Liver (tissue), 9 donors: ENCODE data around the gene SLC25A28. TPM values are rescaled to one million over a fixed set of nuclear protein-coding genes. Genes with fewer than 3 reads are reported as not detected.
"Not testable (repeated sequence)": the region's sequence is repeated elsewhere in the genome, so short reads cannot be mapped to it uniquely, and the experiment has no call there.

ENCODE experiments used
- DNase-seq: peaks from one replicate; pipeline ENCODE4 v3.0.0-alpha.2; 2017; ENCODE audit warnings: low spot score
- H3K27ac ChIP-seq, 2 donors: one replicate each; pipeline ENCODE4 v1.7.0; 2013; ENCODE audit warnings: inconsistent platforms in 2 of 2, low read length in 2 of 2, control low read depth in 1 of 2, low read depth in 1 of 2, mild to moderate bottlenecking in 1 of 2
- H3K27me3 ChIP-seq, 4 donors: one replicate each; pipeline versions ENCODE4 v1.6.1 to v1.7.0; 2013; ENCODE audit warnings: low read length in 3 of 4, inconsistent platforms in 1 of 4, mild to moderate bottlenecking in 1 of 4, moderate library complexity in 1 of 4; ENCODE audit not compliant: control insufficient read depth in 4 of 4, insufficient read depth in 4 of 4
- H3K36me3 ChIP-seq, 4 donors: one replicate each; pipeline versions ENCODE4 v1.6.1 to v1.7.0; 2013; ENCODE audit warnings: low read length in 3 of 4, mild to moderate bottlenecking in 3 of 4, low read depth in 1 of 4, moderate library complexity in 1 of 4; ENCODE audit not compliant: control insufficient read depth in 4 of 4, insufficient read depth in 3 of 4
- H3K4me1 ChIP-seq, 4 donors: one replicate each; pipeline versions ENCODE4 v1.6.1 to v1.7.0; 2013; ENCODE audit warnings: low read length in 3 of 4, mild to moderate bottlenecking in 3 of 4, moderate library complexity in 1 of 4; ENCODE audit not compliant: control insufficient read depth in 4 of 4, insufficient read depth in 4 of 4
- H3K4me3 ChIP-seq, 3 donors: one replicate each; pipeline versions ENCODE4 v1.6.1 to v1.7.0; 2013; ENCODE audit warnings: low read length in 3 of 3, control low read depth in 1 of 3, low read depth in 1 of 3, mild to moderate bottlenecking in 1 of 3
- H3K9ac ChIP-seq, 2 donors: one replicate each; pipeline ENCODE4 v1.7.0; 2013; ENCODE audit warnings: low read length in 2 of 2, mild to moderate bottlenecking in 2 of 2, moderate library complexity in 2 of 2, control low read depth in 1 of 2, low read depth in 1 of 2
- H3K9me3 ChIP-seq, 4 donors: one replicate each; pipeline versions ENCODE4 v1.6.1 to v1.7.0; 2013; ENCODE audit warnings: low read length in 3 of 4; ENCODE audit not compliant: control insufficient read depth in 4 of 4
- ATF3 ChIP-seq: IDR thresholded peaks from 2 replicates; pipeline ENCODE4 v1.6.1; 2016; ENCODE audit warnings: antibody characterized with exemption
- CTCF ChIP-seq: fragments of 150-350 bp; IDR thresholded peaks from 2 replicates; pipeline ENCODE4 v1.5.1; 2017; ENCODE audit warnings: improper control_type of control experiment, low read depth, low read length; ENCODE audit not compliant: missing input control
- EGR1 ChIP-seq, 2 donors: IDR thresholded peaks; 2 replicates each; pipeline ENCODE4 v1.6.1; 2016 to 2018; ENCODE audit warnings: antibody characterized with exemption in 2 of 2, low read depth in 2 of 2
- FOXA1 ChIP-seq: IDR thresholded peaks from 2 replicates; pipeline ENCODE4 v1.6.1; 2016; ENCODE audit warnings: antibody characterized with exemption
- FOXA2 ChIP-seq: IDR thresholded peaks from 2 replicates; pipeline ENCODE4 v1.6.1; 2016; ENCODE audit warnings: antibody characterized with exemption
- HNF4A ChIP-seq, 2 donors: conservative IDR thresholded peaks; 2 replicates each; pipeline ENCODE4 v1.6.1; 2016; ENCODE audit warnings: antibody characterized with exemption in 2 of 2, mild to moderate bottlenecking in 2 of 2
- HNF4G ChIP-seq: IDR thresholded peaks from 2 replicates; pipeline ENCODE4 v1.6.1; 2016; ENCODE audit warnings: antibody characterized with exemption
- JUND ChIP-seq, 2 donors: IDR thresholded peaks; 2 replicates each; pipeline ENCODE4 v1.6.1; 2016; ENCODE audit warnings: antibody characterized with exemption in 2 of 2
- MAX ChIP-seq: IDR thresholded peaks from 2 replicates; pipeline ENCODE4 v1.6.1; 2016; ENCODE audit warnings: antibody characterized with exemption
- NR2F2 ChIP-seq: IDR thresholded peaks from 2 replicates; pipeline ENCODE4 v1.6.1; 2016; ENCODE audit warnings: antibody characterized with exemption
- RAD21 ChIP-seq, 2 donors: IDR thresholded peaks; 2 replicates each; pipeline ENCODE4 v1.6.1; 2016; ENCODE audit warnings: antibody characterized with exemption in 2 of 2, mild to moderate bottlenecking in 2 of 2
- REST ChIP-seq: IDR thresholded peaks from 2 replicates; pipeline ENCODE4 v1.6.1; 2016; ENCODE audit warnings: antibody characterized with exemption, mild to moderate bottlenecking
- RXRA ChIP-seq, 2 donors: IDR thresholded peaks; 2 replicates each; pipeline ENCODE4 v1.6.1; 2017 to 2018; ENCODE audit warnings: antibody characterized with exemption in 2 of 2, mild to moderate bottlenecking in 1 of 2
- TAF1 ChIP-seq: conservative IDR thresholded peaks from 2 replicates; pipeline ENCODE4 v1.6.1; 2016; ENCODE audit warnings: antibody characterized with exemption, mild to moderate bottlenecking
- YY1 ChIP-seq: IDR thresholded peaks from 2 replicates; pipeline ENCODE4 v1.6.1; 2016; ENCODE audit warnings: antibody characterized with exemption, mild to moderate bottlenecking
- ZBTB33 ChIP-seq: IDR thresholded peaks from 2 replicates; pipeline ENCODE4 v1.6.1; 2016; ENCODE audit warnings: antibody characterized with exemption
- WGBS: extraction: QIAGEN DNeasy Blood & Tissue Kit; methylation state at CpG from one replicate; pipeline ENCODE4 v1.1.7; 2013; 5-methylcytosine and 5-hydroxymethylcytosine counted together
- polyA plus RNA-seq, 2 donors: library from polyadenylated mRNA; stranded (reverse) in 1 of 2; unstranded in 1 of 2; fragments of 200-250 nt in 1 of 2; fragments of >200 nt in 1 of 2; fragmentation: Nextera tagmentation in 1 of 2; extraction: Ambion mirVana in 1 of 2; gene quantifications; one replicate each; pipeline versions ENCODE4 v1.2.1 to v1.2.3, GENCODE V29; 2013 to 2015
- total RNA-seq, 2 donors: library from RNA; depleted of rRNA; stranded (reverse); fragments of >200 nt; gene quantifications; one replicate each; pipeline ENCODE4 v1.2.3, GENCODE V29; 2014
- donor health status: healthy.
- donor health status: healthy.
- donor health status: healthy.
- donor health status: healthy.
- donor health status: healthy.

SLC25A28 gene
- total and polyA plus RNA-seq, 4 donors: 11.8 to 28.6 (median 16.8) TPM

GRCh38 chr10:99598011-99598410 is 22.2 kb downstream of the SLC25A28 start:
- H3K9me3 ChIP-seq: no peaks in the 10 kb centered on the region
- no peak overlapping the region for H3K27ac ChIP-seq
- H3K4me1 ChIP-seq: no peaks in the 10 kb centered on the region
- no peaks in the 10 kb centered on the region for H3K36me3 ChIP-seq
- 87% methylated on average over 4 of the region's 4 CpGs for WGBS
- peaks cover 0 to 2% (median 0%) of the 10 kb centered on the region in 4 donors for H3K27me3 ChIP-seq
- no peak overlapping the region for H3K4me3 ChIP-seq
- TF ChIP-seq RXRA (IDR thresholded peaks at IDR 0.05) (no peak), NR2F2 (no peak), CTCF (no peak)
- no peak for DNase-seq
- H3K9ac ChIP-seq: no peak overlapping the region

- H3K27ac ChIP-seq, H3K27me3 ChIP-seq, H3K9ac ChIP-seq, H3K4me1 ChIP-seq, H3K4me3 ChIP-seq, H3K36me3 ChIP-seq, H3K9me3 ChIP-seq, DNase-seq: not testable (repeated sequence)
- WGBS: 84% methylated on average over 4 of the region's 4 CpGs
Observed at GRCh38 chr10:99596708-99597107, 23.5 kb downstream of the SLC25A28 start.

- no peaks in the 10 kb centered on the region for H3K36me3 ChIP-seq
- H3K4me1 ChIP-seq: no peaks in the 10 kb centered on the region
- TF ChIP-seq ZBTB33 (no peak), HNF4G (no peak), NR2F2 (no peak), JUND (IDR thresholded peaks at IDR 0.05) (no peak), HNF4A (conservative IDR thresholded peaks at IDR 0.05) (no peak), TAF1 (no peak), RXRA (IDR thresholded peaks at IDR 0.05) (no peak), ATF3 (no peak), FOXA1 (no peak), YY1 (no peak), FOXA2 (no peak), MAX (no peak), RAD21 (IDR thresholded peaks at IDR 0.05) (no peak), EGR1 (IDR thresholded peaks at IDR 0.05; ENCODE audit: low read depth in 2 of 2) (no peak), REST (no peak)
- WGBS: 78% methylated on average over 6 of the region's 6 CpGs
- no peaks in the 10 kb centered on the region for H3K9me3 ChIP-seq
- no peak overlapping the region for H3K27ac ChIP-seq
- no peak for DNase-seq
- peaks cover 0 to 2% (median 0%) of the 10 kb centered on the region in 4 donors for H3K27me3 ChIP-seq
- H3K9ac ChIP-seq: no peak overlapping the region
- no peak overlapping the region for H3K4me3 ChIP-seq
Observed at GRCh38 chr10:99595770-99596465, 24.3 kb downstream of the SLC25A28 start.
